H1 (cell line): ENCODE measurements around the gene GSAP.

Source experiments
- BACH1 ChIP-seq: IDR thresholded peaks from 2 replicates; pipeline ENCODE4 v1.6.1; 2012; ENCODE audit warnings: low read length, improper control_type of control experiment
- CTBP2 ChIP-seq: IDR thresholded peaks from 2 replicates; pipeline ENCODE4 v1.7.0; 2011; ENCODE audit warnings: borderline replicate concordance, mild to moderate bottlenecking, moderate library complexity, mixed read lengths, low read length; ENCODE audit not compliant: insufficient read depth, insufficient read length
- CTCF ChIP-seq, 3 experiments: IDR thresholded peaks; 1 replicate in 2 of 3; 2 replicates in 1 of 3; pipeline versions ENCODE4 v1.5.1 to v1.6.1; 2011; ENCODE audit warnings: low read length in 3 of 3, mild to moderate bottlenecking in 3 of 3, inconsistent platforms in 2 of 3, low read depth in 1 of 3, moderate library complexity in 1 of 3; ENCODE audit not compliant: insufficient read depth in 1 of 3; ENCODE audit errors: control extremely low read depth in 1 of 3
- GABPA ChIP-seq: IDR thresholded peaks from 2 replicates; pipeline ENCODE4 v1.6.1; 2011; ENCODE audit warnings: mild to moderate bottlenecking, low read length, moderate library complexity, borderline replicate concordance; ENCODE audit not compliant: insufficient read depth
- NRF1 ChIP-seq: IDR thresholded peaks from 2 replicates; pipeline ENCODE4 v1.6.1; 2011; ENCODE audit warnings: mild to moderate bottlenecking, low read depth, low read length, improper control_type of control experiment
- RAD21 ChIP-seq, 2 experiments: IDR thresholded peaks in 1 of 2; conservative IDR thresholded peaks in 1 of 2; 2 replicates each; pipeline ENCODE4 v1.6.1; 2011; ENCODE audit warnings: low read depth in 2 of 2, low read length in 2 of 2, improper control_type of control experiment in 1 of 2, inconsistent platforms in 1 of 2, mild to moderate bottlenecking in 1 of 2, moderate library complexity in 1 of 2
- ZNF274 ChIP-seq: IDR thresholded peaks from 2 replicates; pipeline ENCODE4 v1.7.0; 2012; ENCODE audit warnings: low read length, borderline replicate concordance; ENCODE audit errors: extremely low read depth

GRCh38 chr7:77443042-77443441 is 26.9 kb upstream of the GSAP start:
- TF ChIP-seq CTCF (IDR thresholded peaks at IDR 0.05; ENCODE audit: control extremely low read depth in 1 of 3, insufficient read depth in 1 of 3, low read depth in 1 of 3, low read length in 3 of 3) (no peak), GABPA (no peak), ZNF274 (no peak), CTBP2 (no peak), NRF1 (no peak), BACH1 (no peak), RAD21 (IDR thresholded peaks at IDR 0.05 in 1 of 2, conservative IDR thresholded peaks at IDR 0.05 in 1 of 2; ENCODE audit: low read depth in 2 of 2, low read length in 2 of 2) (no peak)
